Stromal cell of bone marrow (primary cell): Measurements from ENCODE around the gene DLG4.

Experiments
- DNase-seq: peaks from one replicate; pipeline ENCODE4 v3.0.0-alpha.2; 2012; ENCODE audit warnings: low read depth

Gene DLG4

GRCh38 chr17:7214300-7215135 lies 5.1 kb downstream of the DLG4 start:
- DNase-seq = peak; percentile 94

DNA sequence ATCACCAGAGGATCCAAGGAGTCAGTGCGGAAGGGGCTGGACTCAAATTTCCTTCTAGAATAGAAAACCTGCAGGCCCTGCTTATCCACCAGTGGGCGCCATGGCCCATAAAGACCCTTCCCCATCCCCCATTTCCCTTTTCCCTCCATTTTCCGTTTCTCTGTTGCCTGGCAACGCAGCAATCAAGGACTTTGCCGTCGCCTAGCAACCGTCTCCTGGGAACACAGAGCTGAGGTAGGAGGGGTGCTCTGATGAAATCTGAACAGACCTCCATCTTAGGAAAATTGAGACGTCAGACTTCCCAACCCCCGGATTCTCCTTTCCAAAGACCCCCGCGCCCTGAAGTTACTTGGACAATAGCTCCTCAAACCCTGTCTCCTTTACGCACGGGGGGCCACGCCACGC lies 5.7 kb downstream of the DLG4 start:
- DNase-seq = peak; percentile 45

DNA sequence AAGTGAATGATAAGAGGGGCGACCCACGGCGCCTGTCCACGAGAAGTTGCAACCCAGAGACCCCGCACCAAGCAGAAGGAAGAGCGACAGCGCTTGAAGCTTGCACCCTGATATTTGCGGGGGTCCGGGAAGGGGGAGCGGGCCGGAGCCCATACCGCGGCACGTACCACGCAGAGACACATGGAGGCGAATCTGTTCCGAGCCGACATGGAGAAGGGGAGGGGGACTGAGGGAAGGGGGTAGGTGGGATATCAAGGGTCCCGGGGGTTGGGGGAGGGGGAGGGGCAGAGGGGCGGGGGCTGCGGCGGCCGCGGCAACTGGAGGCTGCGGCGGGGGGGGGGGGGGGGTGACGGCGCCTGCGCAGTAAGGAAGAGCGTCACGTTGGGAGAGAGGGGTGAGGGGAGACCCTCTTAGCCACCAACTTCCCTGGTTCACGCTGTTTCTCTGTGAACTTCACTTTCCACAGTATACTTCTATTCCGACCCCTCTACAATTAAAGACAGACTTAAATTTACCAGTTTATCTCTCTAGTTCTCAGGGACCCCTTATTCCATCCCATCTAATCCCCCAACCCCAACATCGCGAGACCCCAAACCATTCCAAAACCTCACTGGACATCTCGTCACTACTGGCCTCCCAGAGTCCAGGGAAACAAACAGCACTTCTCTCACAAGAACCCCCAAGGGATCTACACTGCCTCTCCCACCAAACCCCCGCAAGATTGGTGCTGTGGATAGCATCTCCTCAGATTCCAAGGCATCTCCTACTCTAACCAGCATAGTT lies 8.0 kb downstream of the DLG4 start:
- DNase-seq = no peak

GRCh38 chr17:7208754-7209460 lies 10.7 kb downstream of the DLG4 start:
- DNase-seq = no peak

DNA sequence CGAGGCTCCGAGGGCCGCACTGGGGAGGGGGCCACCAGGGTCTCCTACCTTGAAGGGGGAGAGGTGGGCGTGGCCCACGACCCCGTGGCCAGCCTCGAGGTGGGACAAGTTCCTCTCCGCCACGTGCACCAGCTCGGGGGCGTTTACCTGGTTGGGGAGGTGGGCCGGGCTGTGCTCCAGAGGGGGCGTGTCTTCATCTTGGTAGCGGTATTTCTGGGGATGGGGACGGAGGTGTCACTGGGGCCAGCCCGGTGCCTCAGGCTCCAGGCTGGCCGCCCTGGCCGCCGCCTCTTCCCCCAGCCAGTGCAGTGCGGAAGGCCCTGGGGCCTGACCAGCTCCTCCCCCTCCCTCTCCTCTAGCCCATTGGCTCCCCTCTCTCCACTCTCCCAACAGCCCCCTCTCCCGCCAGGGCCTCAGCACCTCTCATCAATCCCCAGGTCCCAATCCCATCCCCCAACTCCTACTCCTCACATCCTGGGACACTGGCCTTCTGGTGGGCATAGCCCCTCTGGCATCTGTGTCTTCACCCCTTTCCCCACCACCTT lies 11.5 kb downstream of the DLG4 start:
- DNase-seq = no peak

- DNase-seq = no peak
These were observed 12.3 kb downstream of the DLG4 start for GRCh38 chr17:7207120-7208001.

DNA sequence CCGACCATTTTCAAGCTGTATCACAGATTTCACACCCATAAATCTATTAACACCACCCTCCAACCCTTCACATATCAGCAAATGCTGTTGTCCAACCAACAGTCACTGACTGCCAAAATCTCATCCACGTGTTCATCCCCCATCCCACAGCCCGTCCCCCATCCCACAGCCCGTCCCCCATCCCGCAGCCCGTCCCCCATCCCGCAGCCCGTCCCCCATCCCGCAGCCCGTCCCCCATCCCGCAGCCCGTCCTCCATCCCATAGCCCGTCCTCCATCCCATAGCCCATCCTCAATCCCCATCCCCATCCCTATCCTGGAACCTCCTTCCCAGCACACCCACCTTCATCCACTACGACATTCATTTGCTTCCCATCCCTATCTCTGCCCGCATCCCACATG lies 14.1 kb downstream of the DLG4 start:
- DNase-seq = no peak

DNA sequence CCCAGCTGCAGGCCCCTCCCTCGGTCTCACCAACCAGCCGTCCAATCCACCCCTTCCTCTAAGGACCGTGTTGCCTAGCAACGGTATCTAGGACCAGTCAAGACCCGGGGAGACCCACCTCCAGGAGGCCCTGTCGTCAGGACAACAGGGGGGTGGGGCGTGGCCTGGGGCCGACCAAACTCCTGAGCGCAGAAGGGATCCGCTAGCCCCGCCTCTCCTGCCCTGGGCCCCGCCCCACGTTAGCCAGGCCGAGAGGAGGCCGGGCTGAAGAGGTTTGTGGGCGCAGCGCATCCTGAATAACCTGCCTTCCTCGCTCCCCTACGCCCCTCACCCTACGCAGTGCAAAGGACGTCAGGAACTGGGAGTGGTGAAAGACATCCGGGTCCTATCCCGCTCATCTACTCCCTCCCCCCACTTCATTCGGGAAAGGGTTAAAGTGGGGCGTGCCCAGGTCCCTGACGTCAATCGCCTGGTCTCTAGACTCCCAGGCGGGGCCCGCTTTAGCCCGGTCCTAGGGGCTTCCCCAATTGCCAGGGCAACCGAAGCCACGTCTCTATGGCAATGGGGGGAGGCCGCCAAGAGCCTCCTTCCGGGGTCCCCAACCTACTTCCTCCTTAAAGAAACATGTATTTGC lies 14.7 kb downstream of the DLG4 start:
- DNase-seq = peak; percentile 41

GRCh38 chr17:7204336-7204735 lies 15.3 kb downstream of the DLG4 start:
- no peak for DNase-seq

DNA sequence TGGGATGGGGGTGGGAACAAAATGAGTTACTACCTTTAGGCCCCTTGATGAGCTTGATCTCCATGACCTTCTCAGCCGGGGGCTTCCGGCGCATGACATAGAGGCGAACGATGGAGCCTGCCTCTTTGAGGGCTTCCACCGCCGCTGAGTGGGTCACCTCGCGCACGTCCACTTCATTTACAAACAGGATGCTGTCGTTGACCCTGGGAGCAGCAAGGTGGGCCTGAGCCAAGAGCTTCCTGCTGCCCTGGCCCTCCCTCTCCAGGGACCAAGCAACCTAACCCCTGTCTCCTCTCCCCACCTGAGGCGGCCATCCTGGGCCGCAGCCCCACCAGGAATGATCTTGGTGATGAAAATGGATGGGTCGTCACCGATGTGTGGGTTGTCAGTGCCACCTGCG lies 16.2 kb downstream of the DLG4 start:
- no peak for DNase-seq

GRCh38 chr17:7196651-7197401 lies 22.8 kb downstream of the DLG4 start:
- DNase-seq = no peak

DNA sequence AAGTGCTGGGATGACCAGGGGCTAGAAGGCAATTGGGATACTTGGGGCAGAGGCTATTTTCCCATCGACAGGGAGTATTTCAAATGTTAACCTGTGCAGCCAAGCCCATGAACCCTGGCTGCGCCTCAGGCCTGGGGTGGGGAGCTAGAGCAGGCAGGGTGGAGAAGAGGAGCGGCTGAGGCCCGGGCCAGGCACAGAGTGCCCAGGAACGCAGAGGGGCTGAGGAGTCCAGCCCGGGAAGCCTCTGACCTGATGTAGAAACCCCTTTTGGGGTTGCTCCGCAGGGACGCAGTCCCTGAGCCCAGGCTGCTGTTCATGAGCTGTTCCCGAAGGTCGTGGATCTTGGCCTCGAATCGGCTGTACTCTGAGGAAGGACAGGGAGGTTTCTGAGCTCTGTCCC lies 23.7 kb downstream of the DLG4 start:
- no peak for DNase-seq

DNA sequence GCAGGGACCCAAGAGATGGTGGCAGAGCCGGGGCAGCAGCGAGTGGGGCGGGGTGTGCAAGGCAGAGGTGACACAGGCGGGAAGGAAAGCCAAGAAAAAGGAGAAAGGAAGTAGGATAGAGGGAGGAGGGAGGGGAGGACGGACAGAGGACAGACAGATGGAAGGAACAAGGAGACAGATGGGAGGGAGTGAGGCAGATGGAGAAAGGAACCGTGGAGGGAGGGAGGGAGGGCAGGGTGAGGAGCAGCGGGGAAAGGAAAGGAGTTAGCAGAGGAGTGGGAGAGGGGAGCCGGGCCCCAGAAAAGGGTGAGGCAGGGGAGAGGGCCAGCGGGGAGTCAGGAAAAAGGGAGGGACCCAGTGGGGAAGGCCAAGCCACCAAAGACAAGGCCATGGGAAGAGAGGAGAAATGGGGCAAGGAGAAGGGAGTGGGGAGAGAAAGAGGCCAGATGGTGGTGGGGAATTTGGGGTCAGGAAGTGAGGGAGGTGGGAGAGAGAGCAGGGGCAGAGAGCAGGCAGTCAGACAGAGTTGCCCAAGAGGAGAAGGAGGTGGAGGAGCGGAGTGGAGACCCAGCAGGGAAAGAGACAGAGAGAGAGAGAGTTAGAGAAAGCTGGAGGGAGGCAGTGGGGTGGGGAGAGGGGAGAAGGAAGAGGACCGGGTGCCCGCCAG lies 27.2 kb downstream of the DLG4 start:
- no peak for DNase-seq

GRCh38 chr17:7191571-7192270 lies 27.9 kb downstream of the DLG4 start:
- DNase-seq = no peak

GRCh38 chr17:7191069-7191468 lies 28.6 kb downstream of the DLG4 start:
- DNase-seq = no peak

GRCh38 chr17:7190276-7190917 lies 29.2 kb downstream of the DLG4 start:
- no peak for DNase-seq

- no peak for DNase-seq
These were observed 33.4 kb downstream of the DLG4 start for GRCh38 chr17:7186241-7186640.

DNA sequence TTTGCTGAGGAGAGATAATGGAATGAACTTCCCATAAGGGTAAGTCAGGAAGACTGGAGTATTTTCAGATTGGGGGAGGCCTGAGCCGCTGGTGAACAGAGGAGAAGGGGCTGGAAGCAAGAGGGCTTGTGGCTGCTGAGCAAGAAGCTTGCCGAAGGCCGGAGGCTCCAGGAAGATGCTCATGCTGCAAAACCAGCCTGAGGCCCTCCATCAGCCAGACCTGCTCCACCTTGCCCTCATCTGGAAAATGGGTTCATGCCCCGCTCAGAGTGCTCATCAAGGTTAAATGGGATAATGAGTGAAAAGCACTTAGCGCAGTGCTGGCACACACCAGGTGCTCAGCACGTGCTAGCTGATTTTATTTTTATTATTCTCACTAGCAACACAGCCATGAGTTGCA lies 35.0 kb downstream of the DLG4 start:
- DNase-seq = no peak

GRCh38 chr17:7184091-7184488 lies 35.5 kb downstream of the DLG4 start:
- no peak for DNase-seq
